Fibroblast of lung (primary cell): ENCODE measurements around the gene ICE1.

Experiments
- EZH2 ChIP-seq: IDR thresholded peaks from 2 replicates; pipeline ENCODE4 v1.5.1; 2012; ENCODE audit warnings: low read length, control low read depth, mild to moderate bottlenecking; ENCODE audit errors: missing control alignments
- TF ChIP-seq, protein P1 (sequence below), 2 donors: IDR thresholded peaks in 1 of 2; conservative IDR thresholded peaks in 1 of 2; 1 replicate in 1 of 2; 2 replicates in 1 of 2; pipeline ENCODE4 v1.5.1; 2011 to 2012; ENCODE audit warnings: low read length in 2 of 2, control low read depth in 1 of 2, inconsistent platforms in 1 of 2, low read depth in 1 of 2, mild to moderate bottlenecking in 1 of 2

DNA sequence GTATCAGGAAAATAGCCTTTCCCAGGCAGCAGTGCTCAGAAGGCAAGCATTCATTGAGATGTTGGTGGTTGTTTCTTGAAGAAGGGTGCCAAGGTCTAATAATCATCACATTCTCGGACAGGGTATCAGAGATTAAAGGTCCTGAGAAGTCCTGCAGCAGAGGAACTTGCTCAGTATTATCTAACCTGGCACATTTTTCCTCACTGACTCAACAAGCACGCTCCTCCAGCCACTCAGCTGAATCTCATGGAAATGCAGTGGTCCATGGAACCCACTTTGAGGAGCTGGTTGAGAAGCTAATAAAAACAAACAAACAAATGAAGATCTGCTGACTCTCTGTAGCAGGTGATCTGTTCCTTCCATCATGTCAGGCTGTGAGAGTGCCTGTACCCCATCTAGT, 35.3 kb upstream of the ICE1 start:
- TF ChIP-seq, protein P1, sequence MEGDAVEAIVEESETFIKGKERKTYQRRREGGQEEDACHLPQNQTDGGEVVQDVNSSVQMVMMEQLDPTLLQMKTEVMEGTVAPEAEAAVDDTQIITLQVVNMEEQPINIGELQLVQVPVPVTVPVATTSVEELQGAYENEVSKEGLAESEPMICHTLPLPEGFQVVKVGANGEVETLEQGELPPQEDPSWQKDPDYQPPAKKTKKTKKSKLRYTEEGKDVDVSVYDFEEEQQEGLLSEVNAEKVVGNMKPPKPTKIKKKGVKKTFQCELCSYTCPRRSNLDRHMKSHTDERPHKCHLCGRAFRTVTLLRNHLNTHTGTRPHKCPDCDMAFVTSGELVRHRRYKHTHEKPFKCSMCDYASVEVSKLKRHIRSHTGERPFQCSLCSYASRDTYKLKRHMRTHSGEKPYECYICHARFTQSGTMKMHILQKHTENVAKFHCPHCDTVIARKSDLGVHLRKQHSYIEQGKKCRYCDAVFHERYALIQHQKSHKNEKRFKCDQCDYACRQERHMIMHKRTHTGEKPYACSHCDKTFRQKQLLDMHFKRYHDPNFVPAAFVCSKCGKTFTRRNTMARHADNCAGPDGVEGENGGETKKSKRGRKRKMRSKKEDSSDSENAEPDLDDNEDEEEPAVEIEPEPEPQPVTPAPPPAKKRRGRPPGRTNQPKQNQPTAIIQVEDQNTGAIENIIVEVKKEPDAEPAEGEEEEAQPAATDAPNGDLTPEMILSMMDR (conservative IDR thresholded peaks at IDR 0.05 in 1 of 2, IDR thresholded peaks at IDR 0.05 in 1 of 2; ENCODE audit: low read depth in 1 of 2, low read length in 2 of 2): no peak
- TF ChIP-seq EZH2: no peak
